Measurements from ENCODE around the gene GALNTL6. TPM values are rescaled to one million over a fixed set of nuclear protein-coding genes. Genes with fewer than 3 reads are reported as not detected.

GALNTL6 gene
- total and polyA plus RNA-seq, 2 donors from 2014 or later: 0.60 TPM; not detected in 1

DNA sequence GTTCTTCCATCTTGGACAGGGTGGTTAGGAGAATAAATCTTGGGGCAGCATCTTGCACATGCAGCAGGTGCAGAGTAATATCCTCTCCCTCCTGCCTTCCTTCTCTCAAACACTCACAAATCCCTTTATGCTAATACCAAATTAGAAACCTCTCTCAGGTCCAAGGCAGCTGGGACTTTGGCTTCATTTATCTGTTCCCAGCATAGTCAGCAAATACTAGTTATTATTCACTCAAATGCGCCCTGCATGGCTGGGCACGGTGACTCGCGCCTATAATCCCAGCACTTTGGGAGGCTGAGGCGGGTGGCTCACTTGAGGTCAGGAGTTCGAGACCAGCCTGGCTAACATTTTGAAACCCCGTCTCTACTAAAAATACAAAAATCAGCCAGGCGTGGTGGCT, 1199.4 kb downstream of the GALNTL6 start:
- Histone ChIP-seq H3K27ac (ENCODE audit: low read depth in 2 of 2, low read length in 2 of 2) (no peak overlapping the region), H3K9me3 (ENCODE audit: control insufficient read depth in 2 of 3, insufficient read depth in 1 of 3, low read length in 3 of 3) (no peaks in the 10 kb centered on the region), H3K4me3 (ENCODE audit: low read length in 3 of 3) (no peak overlapping the region), H3K9ac (ENCODE audit: low read length in 3 of 3) (no peak overlapping the region), H3K36me3 (ENCODE audit: control insufficient read depth in 2 of 3, insufficient read depth in 3 of 3, low read length in 3 of 3) (no peaks in the 10 kb centered on the region), H3K27me3 (ENCODE audit: control insufficient read depth, insufficient read depth, low read length) (no peaks in the 10 kb centered on the region), H3K4me1 (ENCODE audit: control insufficient read depth in 2 of 3, insufficient read depth in 2 of 3, low read depth in 1 of 3, low read length in 3 of 3) (no peaks in the 10 kb centered on the region)
- intact Hi-C loops (cut with DNase I): no loop called here
- FAIRE-seq: no peak
- no peak for DNase-seq
- TF ChIP-seq, protein P1, sequence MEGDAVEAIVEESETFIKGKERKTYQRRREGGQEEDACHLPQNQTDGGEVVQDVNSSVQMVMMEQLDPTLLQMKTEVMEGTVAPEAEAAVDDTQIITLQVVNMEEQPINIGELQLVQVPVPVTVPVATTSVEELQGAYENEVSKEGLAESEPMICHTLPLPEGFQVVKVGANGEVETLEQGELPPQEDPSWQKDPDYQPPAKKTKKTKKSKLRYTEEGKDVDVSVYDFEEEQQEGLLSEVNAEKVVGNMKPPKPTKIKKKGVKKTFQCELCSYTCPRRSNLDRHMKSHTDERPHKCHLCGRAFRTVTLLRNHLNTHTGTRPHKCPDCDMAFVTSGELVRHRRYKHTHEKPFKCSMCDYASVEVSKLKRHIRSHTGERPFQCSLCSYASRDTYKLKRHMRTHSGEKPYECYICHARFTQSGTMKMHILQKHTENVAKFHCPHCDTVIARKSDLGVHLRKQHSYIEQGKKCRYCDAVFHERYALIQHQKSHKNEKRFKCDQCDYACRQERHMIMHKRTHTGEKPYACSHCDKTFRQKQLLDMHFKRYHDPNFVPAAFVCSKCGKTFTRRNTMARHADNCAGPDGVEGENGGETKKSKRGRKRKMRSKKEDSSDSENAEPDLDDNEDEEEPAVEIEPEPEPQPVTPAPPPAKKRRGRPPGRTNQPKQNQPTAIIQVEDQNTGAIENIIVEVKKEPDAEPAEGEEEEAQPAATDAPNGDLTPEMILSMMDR (IDR thresholded peaks at IDR 0.05; ENCODE audit: borderline replicate concordance, extremely low read depth, insufficient read depth): no peak

DNA sequence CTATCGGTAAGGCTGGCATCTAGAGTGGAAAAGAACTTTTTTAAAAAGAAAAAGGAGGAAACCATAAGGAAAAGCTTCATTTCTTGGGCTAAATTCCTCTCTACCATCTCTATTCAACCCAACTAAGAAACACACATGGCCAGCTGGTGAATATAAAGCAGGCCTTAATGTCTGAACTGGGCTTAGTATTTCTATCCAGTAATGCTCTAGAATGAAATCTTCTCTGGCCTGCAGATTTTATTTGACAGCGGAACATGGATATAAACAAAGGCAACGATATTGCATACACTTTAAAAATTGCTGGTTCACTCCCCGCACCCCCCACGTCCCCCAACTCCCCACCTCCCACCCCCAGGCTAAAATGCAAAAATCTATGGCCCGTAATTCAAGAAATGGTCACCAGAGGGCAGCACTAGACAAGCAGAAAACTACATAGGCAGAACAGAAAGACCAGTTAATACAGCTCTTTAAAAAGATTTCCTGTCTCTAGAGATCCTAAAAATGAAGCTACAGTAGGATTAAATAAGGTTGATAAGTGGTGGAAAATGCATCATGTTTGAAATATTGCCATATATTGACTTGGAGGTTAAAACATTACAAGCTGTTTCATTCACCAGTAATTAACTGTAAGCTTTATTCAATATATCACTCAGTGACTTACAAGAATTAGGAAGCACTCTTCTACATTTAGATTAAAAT, 1200.2 kb downstream of the GALNTL6 start:
- H3K36me3 ChIP-seq (ENCODE audit: control insufficient read depth in 2 of 3, insufficient read depth in 3 of 3, low read length in 3 of 3): no peaks in the 10 kb centered on the region
- intact Hi-C loops (cut with DNase I): no loop called here
- TF ChIP-seq, protein P1 (IDR thresholded peaks at IDR 0.05; ENCODE audit: borderline replicate concordance, extremely low read depth, insufficient read depth): peak; percentile 78
- DNase-seq (peak in 4 of 5 donors; percentile 54 to 68 (median 62)), FAIRE-seq (no peak)
- H3K4me3 ChIP-seq (ENCODE audit: low read length in 3 of 3): no peak overlapping the region
- H3K4me1 ChIP-seq (ENCODE audit: control insufficient read depth in 2 of 3, insufficient read depth in 2 of 3, low read depth in 1 of 3, low read length in 3 of 3): no peaks in the 10 kb centered on the region
- H3K27me3 ChIP-seq (ENCODE audit: control insufficient read depth, insufficient read depth, low read length): no peaks in the 10 kb centered on the region
- no peak overlapping the region for H3K27ac ChIP-seq (ENCODE audit: low read depth in 2 of 2, low read length in 2 of 2)
- no peak overlapping the region for H3K9ac ChIP-seq (ENCODE audit: low read length in 3 of 3)
- no peaks in the 10 kb centered on the region for H3K9me3 ChIP-seq (ENCODE audit: control insufficient read depth in 2 of 3, insufficient read depth in 1 of 3, low read length in 3 of 3)

DNA sequence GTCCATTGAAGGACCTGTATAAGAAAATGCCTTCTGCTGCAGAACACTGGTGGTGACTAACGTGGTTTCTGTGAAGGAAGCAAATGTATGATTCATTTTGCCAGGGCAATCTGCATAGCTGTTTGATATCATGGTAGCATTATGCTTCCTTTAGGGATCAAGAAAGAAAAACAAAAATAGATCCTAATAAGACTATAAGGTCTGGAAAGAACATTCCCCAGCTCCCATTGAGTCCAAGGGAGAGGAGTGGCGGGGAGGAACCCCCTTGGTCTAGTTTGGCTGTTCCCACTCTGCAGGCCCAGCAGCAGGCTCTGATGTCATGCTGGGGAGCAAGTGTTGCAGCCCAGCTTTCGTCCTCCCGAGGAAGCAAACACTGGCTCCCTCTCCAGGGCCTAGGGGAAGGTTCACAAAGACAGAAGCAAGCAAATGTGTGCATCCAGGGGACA, 1200.9 kb downstream of the GALNTL6 start:
- DNase-seq: no peak
- no peaks in the 10 kb centered on the region for H3K4me1 ChIP-seq (ENCODE audit: control insufficient read depth in 2 of 3, insufficient read depth in 2 of 3, low read depth in 1 of 3, low read length in 3 of 3)
- no peak overlapping the region for H3K9ac ChIP-seq (ENCODE audit: low read length in 3 of 3)
- FAIRE-seq: no peak
- H3K9me3 ChIP-seq (ENCODE audit: control insufficient read depth in 2 of 3, insufficient read depth in 1 of 3, low read length in 3 of 3): no peaks in the 10 kb centered on the region
- no peak overlapping the region for H3K4me3 ChIP-seq (ENCODE audit: low read length in 3 of 3)
- intact Hi-C loops (cut with DNase I): no loop called here
- no peaks in the 10 kb centered on the region for H3K27me3 ChIP-seq (ENCODE audit: control insufficient read depth, insufficient read depth, low read length)
- H3K27ac ChIP-seq (ENCODE audit: low read depth in 2 of 2, low read length in 2 of 2): no peak overlapping the region
- TF ChIP-seq, protein P1 (IDR thresholded peaks at IDR 0.05; ENCODE audit: borderline replicate concordance, extremely low read depth, insufficient read depth): no peak
- no peaks in the 10 kb centered on the region for H3K36me3 ChIP-seq (ENCODE audit: control insufficient read depth in 2 of 3, insufficient read depth in 3 of 3, low read length in 3 of 3)

Data from kidney (tissue), 14 donors.